OCI-M1 (cell line): ENCODE results near the gene ARHGAP42.

ENCODE experiments used
- DNase-seq: peaks from one replicate; lab custom pipeline; 2025; lab: John Stamatoyannopoulos, UW

The ARHGAP42 gene

DNA sequence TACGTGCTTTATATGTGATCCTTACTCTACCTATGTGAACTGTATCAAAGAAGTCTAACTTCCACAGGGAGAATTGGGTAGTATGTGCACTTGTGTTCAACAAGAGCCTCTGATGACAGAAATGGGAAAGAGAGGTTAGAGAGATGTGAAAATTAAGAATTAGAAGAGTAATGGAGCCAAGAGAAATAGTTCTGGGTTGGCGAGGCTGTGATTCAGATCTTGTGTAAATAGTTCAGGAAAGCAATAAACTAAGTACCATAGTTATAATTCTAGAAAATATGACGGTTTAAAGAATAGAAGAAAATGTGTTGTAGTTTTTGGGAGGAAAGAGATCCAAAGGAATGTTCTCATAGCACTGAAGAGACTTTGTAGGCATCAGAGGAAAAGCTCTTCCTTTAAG is 112.4 kb downstream of the ARHGAP42 start:
- DNase-seq: no peak

DNA sequence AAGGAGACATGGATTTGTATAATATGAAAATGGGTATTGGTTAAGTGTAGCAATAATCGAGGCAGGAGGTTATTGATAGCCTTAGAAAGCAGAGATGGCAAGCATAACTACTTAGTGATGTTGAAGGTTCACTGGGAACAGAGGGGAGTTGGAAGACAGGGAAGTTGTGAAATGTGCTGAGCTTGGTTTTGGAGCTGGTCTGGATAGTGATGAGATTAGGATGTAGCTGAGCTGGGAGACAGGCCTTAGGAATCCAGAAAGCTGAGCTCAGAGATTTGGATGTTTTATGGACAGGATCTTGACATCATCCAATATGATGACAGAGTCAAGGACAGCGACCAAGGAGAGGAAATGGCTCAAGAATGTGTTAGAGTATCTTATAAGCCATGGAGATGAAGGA is 113.1 kb downstream of the ARHGAP42 start:
- no peak for DNase-seq

DNA sequence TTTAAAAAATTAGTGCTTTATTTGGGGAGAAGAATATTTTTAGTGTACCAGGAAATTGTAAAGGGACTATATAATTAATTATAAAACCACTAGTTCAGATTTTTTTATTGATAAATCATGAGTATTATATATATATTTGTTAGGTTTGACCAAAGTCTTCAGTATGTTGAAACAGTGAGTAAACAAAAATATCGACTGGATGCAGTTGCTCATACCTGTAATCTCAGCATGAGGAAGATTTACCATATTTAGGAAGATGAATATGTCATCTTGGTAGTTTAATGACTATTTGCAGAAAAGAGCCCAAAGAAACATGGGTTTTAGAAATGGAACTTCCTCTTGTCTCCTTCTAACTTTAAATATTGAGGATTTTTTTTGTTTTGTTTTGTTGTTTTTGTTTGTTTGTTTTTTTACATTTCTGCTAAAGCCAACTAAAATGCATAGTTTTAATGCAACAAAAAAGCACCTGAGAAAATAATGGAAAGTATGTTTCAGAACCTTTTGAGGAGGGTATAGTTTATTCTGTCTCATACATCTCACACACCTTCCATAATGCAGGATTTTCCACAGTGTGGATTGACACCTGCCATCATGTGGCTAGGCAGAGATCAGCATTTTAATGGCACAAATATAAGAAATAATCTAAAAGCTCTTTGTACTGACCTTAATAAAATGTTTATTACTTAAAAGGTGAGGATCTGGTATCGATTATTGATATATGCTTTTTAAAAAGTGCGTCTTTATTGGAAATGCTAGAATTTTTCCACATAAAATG is 114.3 kb downstream of the ARHGAP42 start:
- no peak for DNase-seq

DNA sequence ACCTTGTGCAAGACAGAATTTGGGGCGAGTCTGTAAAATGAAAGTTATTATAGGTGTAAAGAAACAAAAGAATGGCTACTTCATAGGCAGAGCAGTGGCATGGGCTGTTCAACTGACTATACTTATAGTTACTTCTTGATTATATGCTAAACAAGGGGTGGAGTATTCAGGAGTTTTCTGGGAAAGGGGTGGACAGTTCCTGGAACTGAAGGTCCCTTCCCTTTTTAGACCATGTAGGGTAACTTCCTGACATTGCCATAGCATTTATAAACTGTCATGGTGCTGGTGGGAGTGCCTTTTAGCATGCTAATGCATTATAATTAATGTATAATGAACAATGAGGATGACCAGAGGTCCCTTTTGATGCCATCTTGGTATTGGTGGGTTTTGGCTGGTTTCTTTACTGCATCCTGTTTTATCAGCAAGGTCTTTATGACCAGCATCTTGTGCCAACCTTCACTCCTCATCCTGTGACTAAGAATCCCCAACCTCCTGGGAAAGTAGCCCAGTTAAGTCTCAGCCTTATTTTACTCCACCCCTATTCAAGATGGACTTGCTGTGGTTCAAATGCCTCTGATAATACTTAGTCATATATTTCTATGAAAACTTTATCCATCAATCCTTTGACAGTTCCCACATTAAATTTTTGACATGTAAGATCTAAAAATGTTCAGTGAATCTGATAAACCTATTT is 118.6 kb downstream of the ARHGAP42 start:
- peak; percentile 17 for DNase-seq

DNA sequence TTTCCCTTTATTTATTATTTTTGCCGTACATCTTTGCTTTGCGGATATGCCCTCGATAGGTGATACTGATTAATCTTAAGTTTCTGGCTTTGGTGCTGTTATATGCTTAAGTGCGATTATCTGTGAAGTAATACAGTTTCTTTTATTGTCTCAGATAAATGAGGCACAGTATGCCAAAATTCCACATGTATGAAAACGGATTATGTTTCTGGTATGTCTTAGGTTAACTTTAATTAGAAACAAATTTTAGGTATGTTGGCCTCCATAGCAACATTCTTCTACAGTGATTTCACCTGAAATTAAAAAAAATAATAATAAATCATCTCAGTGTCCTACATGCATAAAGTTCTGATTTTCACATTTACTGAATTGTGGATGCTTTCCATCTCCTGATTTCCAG is 119.2 kb downstream of the ARHGAP42 start:
- no peak for DNase-seq

DNA sequence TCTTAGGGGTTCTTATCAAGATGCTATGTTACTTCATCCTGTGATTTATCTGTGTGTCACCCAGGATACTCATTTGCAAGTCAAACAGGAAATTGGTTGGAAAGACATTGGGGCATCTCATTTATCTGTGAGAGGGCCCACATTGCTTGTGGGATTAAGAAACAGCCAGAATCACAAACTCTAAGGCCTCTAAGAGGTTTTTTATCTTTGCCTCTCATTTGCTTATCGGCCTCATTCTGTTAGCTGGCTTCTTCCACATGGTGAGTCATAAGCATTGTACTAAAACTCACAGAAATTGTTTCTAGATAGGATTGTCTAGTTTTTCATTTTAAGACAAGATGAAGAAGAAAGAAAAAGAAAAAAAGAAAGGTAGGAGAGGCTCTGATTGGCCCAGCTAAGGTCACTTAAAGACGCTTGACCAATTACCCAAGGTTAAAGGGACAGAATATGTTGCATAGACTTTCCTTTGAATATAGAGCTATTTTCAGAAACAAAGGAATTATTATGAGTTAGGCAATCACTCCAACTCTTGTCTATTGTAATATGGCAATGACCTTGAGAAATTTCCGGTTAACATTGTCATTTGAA is 121.9 kb downstream of the ARHGAP42 start:
- peak; percentile 94 for DNase-seq

DNA sequence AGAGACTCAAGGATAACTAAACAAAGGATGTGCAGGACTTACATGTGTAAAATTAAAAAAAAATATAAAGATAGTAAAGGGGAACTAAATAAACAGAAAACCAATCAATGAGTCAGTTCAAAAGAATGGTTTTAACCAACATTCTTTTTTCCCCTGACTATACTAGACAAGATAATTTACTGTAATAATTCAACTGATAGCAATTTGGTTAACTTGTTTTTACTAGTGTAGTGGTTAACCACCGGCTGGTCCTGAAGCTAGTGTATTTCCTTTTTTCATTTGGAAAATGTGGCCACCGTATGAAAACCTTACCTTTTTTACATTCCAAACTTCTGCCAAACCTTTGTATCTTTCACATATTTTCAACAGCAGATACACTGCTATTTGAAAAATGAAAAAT is 123.1 kb downstream of the ARHGAP42 start:
- peak; percentile 51 for DNase-seq

DNA sequence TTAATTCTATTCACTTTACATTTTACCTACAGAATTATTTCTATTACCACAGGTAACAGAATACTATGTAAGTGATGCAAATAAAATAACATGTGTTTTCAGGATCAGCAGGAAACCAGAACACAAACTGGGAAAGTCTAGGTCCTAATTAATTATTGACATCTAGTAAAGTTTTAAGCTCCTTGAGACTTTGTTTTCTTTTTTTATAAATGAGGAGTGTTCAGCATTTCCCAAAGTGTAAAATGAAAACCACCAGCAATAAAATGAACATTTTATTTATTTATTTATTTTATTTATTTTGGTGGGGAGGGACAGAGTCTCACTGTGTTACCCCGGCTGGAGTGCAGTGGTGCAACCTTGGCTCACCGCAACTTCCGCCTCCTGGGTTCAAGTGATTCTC is 123.6 kb downstream of the ARHGAP42 start:
- no peak for DNase-seq

DNA sequence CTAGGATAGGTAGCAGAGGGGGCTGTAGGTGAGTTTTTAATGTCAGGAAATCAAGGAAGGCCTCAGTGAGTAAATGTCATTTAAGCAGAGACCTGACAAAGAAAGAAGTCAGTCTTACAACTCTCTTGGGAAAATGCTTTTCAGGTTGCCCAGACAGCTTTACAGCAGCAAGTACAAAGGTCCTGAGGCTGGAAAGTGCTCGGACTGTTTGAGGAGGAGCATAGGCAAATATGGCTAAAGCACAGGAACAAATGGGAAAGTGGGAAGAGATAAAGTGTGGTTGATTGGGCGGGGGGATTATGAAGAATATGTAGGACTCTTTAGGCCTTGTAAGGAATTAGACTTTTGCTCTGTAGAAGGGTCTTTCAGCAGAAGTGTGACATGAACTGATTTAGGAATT is 125.4 kb downstream of the ARHGAP42 start:
- DNase-seq: no peak

DNA sequence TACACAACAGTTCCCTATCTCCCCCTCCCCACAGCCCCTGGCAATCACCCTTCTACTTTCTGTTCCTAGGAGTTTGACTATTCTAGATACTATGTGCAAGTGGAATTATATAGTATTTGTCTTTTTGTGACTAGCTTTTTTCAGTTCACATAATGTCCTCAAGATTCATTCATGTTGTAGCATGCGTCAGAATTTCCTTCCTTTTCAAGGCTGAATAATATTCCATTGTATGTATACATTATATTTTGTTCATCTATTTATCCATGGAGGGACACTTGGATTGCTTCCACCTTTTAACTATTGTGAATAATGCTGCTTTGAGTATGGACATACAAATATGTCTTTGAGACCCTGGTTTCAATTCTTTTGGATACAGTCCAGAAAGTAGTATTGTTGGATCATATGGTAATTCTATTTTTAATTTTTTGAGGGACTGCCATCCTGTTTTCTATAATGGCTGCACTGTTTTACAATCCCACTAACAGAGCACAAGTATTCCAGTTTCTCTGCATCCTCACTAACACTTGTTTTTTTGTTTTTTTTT is 128.8 kb downstream of the ARHGAP42 start:
- DNase-seq: no peak

DNA sequence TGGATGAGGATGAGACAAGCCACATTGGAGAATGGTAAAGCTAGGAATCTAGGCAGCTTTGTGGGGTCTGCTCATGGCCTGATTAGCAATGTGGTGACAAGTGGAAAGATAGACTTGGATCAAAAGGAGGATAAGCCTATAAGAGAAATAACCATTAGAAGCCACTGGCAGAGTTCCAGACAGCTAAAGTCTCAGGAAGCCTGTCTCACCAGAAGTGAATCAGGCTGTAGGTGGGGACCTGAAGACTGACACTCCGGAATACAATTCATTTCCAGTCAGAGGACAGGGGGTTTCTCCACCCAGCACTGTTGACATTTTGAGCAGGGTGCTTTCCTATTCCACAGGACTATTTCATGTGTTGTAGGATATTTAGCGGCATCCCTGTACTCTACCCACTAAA is 129.7 kb downstream of the ARHGAP42 start:
- DNase-seq: no peak

DNA sequence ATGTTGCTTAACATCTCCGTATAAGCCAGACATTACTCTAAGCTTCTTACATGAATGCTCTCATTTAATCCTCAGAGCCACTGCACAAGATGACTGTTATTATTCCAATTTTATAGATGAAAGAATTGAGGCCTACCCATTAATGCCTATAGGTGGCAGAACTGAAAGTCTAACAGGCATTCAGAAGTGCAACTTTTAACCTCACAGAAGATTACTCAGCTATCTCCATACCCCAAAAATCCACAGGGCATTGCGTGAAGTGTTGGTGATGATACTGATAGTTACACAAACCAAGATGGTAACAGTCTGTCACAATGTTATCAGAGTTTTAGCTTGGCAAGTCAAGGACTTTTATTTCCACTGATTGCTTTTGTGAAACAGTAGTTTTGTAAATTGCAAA is 130.5 kb downstream of the ARHGAP42 start:
- no peak for DNase-seq

DNA sequence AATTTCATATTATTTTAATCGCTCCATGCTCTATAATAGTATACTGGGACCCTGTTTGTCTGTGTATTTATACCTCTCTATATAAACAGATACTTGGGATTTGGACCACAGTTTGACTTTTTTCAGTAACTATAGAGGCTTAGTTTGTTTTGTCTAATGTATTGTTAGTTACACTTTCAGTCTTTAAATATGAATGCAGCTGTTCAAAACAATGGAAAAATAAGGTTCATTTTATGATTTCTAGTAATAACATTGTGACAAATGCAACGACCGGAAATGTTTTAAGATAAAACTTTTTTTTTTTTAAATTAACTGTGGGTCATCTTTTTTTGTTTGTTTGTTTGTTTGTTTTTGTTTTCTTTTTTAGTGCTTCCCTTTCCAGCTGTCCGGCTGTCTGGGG is 133.5 kb downstream of the ARHGAP42 start:
- DNase-seq: no peak

DNA sequence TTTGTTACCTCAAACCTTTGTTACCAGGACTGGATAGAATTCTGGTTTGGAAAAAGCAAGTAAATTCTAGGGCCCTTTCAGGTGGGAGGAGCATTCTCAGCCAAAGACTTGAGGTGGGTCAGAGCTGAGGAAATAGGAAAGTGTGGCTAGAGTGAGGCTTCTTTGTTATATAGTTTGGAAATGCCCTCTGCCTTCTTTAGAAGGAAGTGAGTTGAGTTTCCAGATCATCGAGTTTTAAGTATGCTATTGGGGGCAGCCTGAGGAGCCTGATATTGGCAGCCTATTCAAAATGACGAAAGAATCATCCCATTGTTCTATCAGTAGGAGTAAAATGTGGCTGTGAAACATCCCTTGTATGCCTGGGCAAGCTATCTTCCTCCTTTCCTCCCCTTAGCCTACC is 134.1 kb downstream of the ARHGAP42 start:
- no peak for DNase-seq

DNA sequence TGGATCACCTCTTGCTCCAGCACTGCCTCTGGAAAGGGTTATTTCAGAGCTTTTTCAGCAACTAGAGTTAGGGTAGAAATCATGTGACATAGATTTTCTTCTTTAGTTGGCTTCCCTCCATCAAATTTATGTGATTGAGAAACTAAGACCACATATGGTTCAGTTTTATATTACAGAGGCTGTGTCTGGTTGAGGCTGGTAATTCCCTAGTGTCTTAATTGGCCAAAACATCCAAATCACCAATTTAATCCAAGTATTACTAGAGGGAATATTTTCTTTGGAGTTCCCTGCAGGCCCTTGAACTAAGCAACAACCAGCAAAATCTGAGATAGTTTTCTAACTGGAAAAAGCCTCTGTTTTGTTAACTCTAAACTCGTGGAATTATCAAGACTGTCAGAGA is 136.3 kb downstream of the ARHGAP42 start:
- DNase-seq: no peak

DNA sequence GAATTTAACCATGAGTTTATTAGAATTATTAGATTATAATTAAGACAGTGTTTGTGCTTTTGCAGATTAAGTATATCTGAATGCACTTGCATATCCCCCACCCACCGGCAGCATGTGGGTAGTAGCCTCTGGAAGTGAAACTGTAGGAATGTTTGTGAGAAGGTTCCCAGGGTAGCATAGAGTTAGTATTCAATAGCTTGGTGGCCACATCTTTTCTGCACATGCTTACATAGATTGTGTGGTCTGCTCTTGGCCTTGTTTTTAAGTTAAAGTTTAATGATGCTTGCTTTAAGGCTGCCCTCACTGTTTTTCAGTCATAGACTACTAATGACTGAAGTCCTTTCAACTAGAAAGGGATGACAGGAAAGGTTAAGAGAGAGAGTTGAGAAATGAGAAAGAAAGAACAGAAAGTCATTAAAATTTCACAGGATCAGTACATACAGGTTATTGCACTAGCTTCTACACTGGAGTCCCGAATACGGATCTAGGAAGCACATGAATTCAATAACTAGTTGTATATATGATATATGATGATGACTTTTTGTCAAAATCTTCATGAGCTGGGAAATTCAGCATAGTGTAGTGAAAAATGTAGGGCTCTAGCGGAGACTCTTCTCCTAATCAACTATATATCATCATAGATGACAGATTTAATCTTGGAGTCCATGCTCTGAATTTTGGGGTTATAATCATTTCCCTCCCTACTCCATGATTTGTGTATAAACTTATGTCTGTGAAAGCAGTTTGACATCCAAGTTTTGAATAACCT is 137.1 kb downstream of the ARHGAP42 start:
- DNase-seq: no peak

DNA sequence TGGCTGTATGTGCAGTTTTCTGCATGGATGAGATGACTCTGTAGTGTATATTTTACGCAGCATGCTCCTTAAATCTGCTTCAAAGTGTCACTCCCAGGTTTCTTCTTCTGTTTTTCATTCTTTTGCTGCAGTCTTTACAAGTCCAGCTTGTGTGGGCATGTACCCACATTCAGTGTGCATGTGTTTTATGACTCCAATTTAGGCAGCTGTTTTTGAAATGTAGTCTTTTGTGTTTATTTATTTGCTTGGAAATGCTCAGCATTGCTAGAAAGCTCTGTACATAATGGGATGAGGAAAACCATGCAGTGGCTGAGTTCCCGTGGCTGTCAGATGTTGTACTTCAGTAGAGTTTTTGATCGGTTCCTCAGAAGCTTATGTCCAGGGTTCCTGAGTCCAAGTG is 138.5 kb downstream of the ARHGAP42 start:
- DNase-seq: no peak

DNA sequence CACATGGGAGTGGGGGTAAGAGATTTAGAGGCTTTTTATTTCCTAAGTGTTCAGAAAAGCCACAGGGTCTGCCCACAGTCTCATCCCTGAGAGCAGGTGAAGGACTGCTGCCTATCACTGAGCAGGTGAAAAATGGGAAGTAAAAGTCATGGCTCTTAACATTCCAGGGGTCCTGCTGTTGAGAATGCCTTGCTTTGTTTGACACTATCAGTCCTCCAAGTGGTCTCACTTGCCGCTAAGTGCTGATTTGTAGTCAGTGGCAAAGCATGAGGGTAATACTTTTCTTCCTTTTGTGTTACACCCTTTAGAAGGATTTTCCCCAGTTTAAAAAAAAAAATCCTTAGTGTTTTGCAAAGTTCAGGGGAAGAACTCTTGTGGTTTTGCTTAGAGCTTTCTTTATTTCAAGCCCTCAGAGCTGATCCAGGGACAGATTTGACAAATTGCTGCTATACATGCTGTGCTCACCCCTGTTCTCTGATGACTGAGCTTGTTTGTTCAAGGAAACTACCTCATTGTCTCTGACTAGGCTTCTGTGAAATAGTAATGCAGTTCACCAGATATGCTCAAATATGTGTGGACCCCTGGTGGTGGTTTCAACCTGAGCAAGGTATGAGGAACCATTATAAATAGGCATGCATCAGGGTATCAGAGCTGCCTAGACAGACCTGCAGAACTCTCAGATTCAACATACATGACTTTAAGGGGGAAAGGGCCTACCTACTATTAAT is 141.0 kb downstream of the ARHGAP42 start:
- DNase-seq: peak; percentile 23

DNA sequence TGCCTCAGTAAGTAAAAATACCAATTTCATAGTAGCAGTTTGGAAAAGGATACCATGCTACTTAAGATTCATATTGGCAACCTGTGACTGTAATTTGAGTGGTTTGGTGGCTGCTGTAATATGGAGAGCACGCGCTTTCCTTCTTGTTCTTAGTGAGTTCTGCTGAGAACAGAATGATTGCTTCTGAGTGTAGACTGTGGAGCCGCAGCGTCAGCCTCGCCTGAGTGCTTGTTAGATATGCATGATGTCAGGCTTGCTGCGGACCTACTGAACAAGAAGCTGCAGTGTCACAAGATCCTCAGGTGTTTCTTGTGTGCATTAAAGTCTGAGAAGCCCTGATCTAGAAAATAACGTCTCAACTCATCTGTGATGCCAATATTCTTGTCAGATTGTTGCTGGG is 143.2 kb downstream of the ARHGAP42 start:
- DNase-seq: no peak

DNA sequence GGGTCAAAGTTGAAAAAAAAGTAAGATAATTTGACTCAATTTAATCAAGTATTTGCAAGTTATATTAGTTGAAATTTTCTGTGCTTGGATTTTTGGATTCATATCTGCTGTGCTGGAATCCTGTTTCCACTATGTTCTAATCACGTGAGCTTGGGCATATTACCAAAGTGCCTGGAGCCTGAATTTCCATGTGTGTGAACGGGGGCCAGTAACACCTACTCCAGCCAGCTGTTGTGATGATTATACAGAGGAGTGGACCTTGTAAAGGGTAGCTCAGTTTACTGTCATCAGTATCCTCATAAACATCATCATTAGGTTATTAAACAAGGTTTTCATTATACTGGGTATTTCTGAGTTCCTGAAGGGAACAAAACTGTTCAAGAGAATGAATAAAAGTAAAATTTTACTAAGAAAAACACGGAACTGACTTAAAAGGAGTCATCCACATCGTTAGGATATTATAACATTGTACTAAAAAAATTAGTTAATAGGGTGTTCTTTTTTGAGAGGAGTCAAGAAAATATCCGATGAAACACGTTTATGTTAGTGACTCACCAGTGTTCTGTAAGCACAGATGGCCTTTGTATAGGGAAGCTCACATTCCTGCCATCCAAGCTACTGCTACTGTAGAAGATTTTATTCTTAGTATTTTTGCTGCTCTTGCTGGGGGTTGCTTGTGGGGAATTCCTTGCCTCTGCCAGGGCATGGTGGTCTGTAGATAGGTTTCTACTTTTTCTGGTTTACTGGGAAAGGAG is 144.1 kb downstream of the ARHGAP42 start:
- DNase-seq: no peak

DNA sequence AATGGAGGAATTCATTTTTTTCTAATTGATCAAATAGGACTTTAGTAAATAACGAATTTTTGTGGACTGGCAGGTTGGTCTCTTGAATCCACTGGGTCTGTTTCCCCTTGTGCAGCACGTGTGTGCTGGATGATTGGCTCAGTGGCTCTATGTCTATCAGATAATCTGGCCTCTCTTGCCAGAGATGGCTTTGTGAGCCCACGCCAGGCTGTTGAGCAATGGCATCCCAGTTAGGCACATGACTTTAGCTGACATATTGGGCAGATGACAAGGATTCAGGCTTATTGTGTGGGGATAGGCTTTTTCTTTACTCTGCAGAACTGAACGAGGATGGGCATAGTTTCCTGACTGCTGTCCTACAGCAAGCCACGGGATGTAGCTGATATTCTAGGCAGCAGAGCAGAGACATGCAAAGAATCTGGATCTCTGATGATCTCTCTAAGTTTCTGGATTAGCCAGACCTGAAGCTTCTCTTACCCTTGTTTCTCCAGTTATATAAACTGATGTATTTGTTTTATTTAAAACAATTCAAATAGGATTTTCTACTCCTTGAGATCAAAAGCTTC is 144.9 kb downstream of the ARHGAP42 start:
- DNase-seq: peak; percentile 24
